Measurements from ENCODE around the gene HEATR3. TPM values are rescaled to one million over a fixed set of nuclear protein-coding genes. Genes with fewer than 3 reads are reported as not detected.
A peak's percentile ranks its signal among the peaks of the same experiment; 100 is the strongest.

Gene HEATR3
- total and polyA plus RNA-seq, 2 of the 13 experiments (the other 11 are each of a cell fraction or from before 2014, with no cell fraction given), result 22.4 to 52.4 TPM

- TF ChIP-seq ZNF460 (CRISPR knock-in tag; IDR thresholded peaks at IDR 0.05; ENCODE audit: borderline replicate concordance) (no peak), GMEB1 (CRISPR knock-in tag; IDR thresholded peaks at IDR 0.05; ENCODE audit: borderline replicate concordance) (no peak), GATAD2A (CRISPR knock-in tag; IDR thresholded peaks at IDR 0.05) (no peak), ZSCAN9 (CRISPR knock-in tag; IDR thresholded peaks at IDR 0.05; ENCODE audit: borderline replicate concordance) (no peak), ZMYM3 (CRISPR knock-in tag; IDR thresholded peaks at IDR 0.05) (no peak), ZNF572 (CRISPR knock-in tag; IDR thresholded peaks at IDR 0.05) (no peak), RORA (CRISPR knock-in tag; IDR thresholded peaks at IDR 0.05) (no peak), ZNF7 (CRISPR knock-in tag; IDR thresholded peaks at IDR 0.05) (no peak), ZNF256 (CRISPR knock-in tag; conservative IDR thresholded peaks at IDR 0.05) (no peak), REL (CRISPR knock-in tag; conservative IDR thresholded peaks at IDR 0.05) (no peak), MLX (CRISPR knock-in tag; IDR thresholded peaks at IDR 0.05) (no peak), ETV5 (CRISPR knock-in tag; IDR thresholded peaks at IDR 0.05; ENCODE audit: borderline replicate concordance) (peak; percentile 48; the same call in 1 of the 2 replicates)
- TF ChIP-seq, protein P1, sequence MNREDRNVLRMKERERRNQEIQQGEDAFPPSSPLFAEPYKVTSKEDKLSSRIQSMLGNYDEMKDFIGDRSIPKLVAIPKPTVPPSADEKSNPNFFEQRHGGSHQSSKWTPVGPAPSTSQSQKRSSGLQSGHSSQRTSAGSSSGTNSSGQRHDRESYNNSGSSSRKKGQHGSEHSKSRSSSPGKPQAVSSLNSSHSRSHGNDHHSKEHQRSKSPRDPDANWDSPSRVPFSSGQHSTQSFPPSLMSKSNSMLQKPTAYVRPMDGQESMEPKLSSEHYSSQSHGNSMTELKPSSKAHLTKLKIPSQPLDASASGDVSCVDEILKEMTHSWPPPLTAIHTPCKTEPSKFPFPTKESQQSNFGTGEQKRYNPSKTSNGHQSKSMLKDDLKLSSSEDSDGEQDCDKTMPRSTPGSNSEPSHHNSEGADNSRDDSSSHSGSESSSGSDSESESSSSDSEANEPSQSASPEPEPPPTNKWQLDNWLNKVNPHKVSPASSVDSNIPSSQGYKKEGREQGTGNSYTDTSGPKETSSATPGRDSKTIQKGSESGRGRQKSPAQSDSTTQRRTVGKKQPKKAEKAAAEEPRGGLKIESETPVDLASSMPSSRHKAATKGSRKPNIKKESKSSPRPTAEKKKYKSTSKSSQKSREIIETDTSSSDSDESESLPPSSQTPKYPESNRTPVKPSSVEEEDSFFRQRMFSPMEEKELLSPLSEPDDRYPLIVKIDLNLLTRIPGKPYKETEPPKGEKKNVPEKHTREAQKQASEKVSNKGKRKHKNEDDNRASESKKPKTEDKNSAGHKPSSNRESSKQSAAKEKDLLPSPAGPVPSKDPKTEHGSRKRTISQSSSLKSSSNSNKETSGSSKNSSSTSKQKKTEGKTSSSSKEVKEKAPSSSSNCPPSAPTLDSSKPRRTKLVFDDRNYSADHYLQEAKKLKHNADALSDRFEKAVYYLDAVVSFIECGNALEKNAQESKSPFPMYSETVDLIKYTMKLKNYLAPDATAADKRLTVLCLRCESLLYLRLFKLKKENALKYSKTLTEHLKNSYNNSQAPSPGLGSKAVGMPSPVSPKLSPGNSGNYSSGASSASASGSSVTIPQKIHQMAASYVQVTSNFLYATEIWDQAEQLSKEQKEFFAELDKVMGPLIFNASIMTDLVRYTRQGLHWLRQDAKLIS (CRISPR knock-in tag; IDR thresholded peaks at IDR 0.05), result no peak
- TF ChIP-seq, protein P2, sequence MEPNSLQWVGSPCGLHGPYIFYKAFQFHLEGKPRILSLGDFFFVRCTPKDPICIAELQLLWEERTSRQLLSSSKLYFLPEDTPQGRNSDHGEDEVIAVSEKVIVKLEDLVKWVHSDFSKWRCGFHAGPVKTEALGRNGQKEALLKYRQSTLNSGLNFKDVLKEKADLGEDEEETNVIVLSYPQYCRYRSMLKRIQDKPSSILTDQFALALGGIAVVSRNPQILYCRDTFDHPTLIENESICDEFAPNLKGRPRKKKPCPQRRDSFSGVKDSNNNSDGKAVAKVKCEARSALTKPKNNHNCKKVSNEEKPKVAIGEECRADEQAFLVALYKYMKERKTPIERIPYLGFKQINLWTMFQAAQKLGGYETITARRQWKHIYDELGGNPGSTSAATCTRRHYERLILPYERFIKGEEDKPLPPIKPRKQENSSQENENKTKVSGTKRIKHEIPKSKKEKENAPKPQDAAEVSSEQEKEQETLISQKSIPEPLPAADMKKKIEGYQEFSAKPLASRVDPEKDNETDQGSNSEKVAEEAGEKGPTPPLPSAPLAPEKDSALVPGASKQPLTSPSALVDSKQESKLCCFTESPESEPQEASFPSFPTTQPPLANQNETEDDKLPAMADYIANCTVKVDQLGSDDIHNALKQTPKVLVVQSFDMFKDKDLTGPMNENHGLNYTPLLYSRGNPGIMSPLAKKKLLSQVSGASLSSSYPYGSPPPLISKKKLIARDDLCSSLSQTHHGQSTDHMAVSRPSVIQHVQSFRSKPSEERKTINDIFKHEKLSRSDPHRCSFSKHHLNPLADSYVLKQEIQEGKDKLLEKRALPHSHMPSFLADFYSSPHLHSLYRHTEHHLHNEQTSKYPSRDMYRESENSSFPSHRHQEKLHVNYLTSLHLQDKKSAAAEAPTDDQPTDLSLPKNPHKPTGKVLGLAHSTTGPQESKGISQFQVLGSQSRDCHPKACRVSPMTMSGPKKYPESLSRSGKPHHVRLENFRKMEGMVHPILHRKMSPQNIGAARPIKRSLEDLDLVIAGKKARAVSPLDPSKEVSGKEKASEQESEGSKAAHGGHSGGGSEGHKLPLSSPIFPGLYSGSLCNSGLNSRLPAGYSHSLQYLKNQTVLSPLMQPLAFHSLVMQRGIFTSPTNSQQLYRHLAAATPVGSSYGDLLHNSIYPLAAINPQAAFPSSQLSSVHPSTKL (CRISPR knock-in tag; IDR thresholded peaks at IDR 0.05), result no peak
- TF ChIP-seq, protein P3, sequence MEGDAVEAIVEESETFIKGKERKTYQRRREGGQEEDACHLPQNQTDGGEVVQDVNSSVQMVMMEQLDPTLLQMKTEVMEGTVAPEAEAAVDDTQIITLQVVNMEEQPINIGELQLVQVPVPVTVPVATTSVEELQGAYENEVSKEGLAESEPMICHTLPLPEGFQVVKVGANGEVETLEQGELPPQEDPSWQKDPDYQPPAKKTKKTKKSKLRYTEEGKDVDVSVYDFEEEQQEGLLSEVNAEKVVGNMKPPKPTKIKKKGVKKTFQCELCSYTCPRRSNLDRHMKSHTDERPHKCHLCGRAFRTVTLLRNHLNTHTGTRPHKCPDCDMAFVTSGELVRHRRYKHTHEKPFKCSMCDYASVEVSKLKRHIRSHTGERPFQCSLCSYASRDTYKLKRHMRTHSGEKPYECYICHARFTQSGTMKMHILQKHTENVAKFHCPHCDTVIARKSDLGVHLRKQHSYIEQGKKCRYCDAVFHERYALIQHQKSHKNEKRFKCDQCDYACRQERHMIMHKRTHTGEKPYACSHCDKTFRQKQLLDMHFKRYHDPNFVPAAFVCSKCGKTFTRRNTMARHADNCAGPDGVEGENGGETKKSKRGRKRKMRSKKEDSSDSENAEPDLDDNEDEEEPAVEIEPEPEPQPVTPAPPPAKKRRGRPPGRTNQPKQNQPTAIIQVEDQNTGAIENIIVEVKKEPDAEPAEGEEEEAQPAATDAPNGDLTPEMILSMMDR (CRISPR knock-in tag; IDR thresholded peaks at IDR 0.05), result peak; percentile 62
Observed at GRCh38 chr16:50067290-50067853, 1.6 kb downstream of the HEATR3 start (continued).

Measured in HepG2 (cell line).